HCT116 (cell line): Measurements from ENCODE around the gene HIP1. TPM values are rescaled to one million over a fixed set of nuclear protein-coding genes. Genes with fewer than 3 reads are reported as not detected.

Source experiments
- ATAC-seq: fragments of 200-7000 bp; cut with Tn5 transposase; 2 replicates; pipeline ENCODE4 v1.9.1; 2020; ENCODE audit warnings: mild to moderate bottlenecking, moderate library complexity
- BruUV-seq: library from RNA; stranded (reverse); fragments of 400-500 nt; replicated peaks from 2 replicates; lab custom pipeline; 2021; lab: Mats Ljungman, UMichigan
- CTCF ChIA-PET: fragments of 300-600 bp; sonication (Branson Sonifier 250); formaldehyde crosslinking; loops from one replicate; lab custom pipeline; 2021; ENCODE audit warnings: antibody characterized with exemption; lab: Charles Lee
- POLR2A ChIA-PET: fragments of 300-600, 350-600 bp; sonication (Branson Sonifier 250); formaldehyde crosslinking; loops from one replicate; lab custom pipeline; 2021; ENCODE audit warnings: antibody characterized with exemption; lab: Charles Lee
- RAD21 ChIA-PET, 2 experiments: fragments of 300-600 bp; sonication (Branson Sonifier 250); formaldehyde crosslinking; loops; one replicate each; lab custom pipeline; 2023; ENCODE audit warnings: low total read pairs in 2 of 2; ENCODE audit not compliant: uncharacterized antibody in 2 of 2, unreplicated experiment in 2 of 2, low non-redundant PET in 1 of 2; lab: Charles Lee
- DNase-seq: peaks from one replicate; pipeline ENCODE4 v3.0.0-alpha.2; 2010; ENCODE audit warnings: low read depth, low spot score
- H2AFZ ChIP-seq: fragments of 200-600 bp; shearing (Covaris generic), sonication (generic); 2 replicates; pipeline ENCODE4 v1.6.1; 2017; ENCODE audit warnings: low read depth, mixed run types, mixed read lengths, antibody characterized with exemption, low read length; ENCODE audit not compliant: poor library complexity, severe bottlenecking
- H3K27ac ChIP-seq: 2 replicates; pipeline ENCODE4 v1.5.1; 2012; ENCODE audit warnings: low read depth, low read length
- H3K27me3 ChIP-seq: fragments of 200-600 bp; sonication (generic); 2 replicates; pipeline ENCODE4 v1.6.1; 2016; ENCODE audit warnings: mixed run types, low read length, mixed read lengths; ENCODE audit not compliant: insufficient read depth
- H3K36me3 ChIP-seq, 2 experiments: fragments of 200-500 bp in 1 of 2; fragments of 200-600 bp in 1 of 2; sonication (Bioruptor generic) in 1 of 2; sonication (generic) in 1 of 2; 2 replicates each; pipeline versions ENCODE4 v1.5.1 to v1.6.1; 2014 to 2016; ENCODE audit warnings: low read length in 2 of 2, inconsistent platforms in 1 of 2, mixed read lengths in 1 of 2, mixed run types in 1 of 2; ENCODE audit not compliant: insufficient read depth in 2 of 2, control insufficient read depth in 1 of 2
- H3K4me1 ChIP-seq, 2 experiments: fragments of 200-600 bp in 1 of 2; sonication (generic) in 1 of 2; 2 replicates each; pipeline versions ENCODE4 v1.5.1 to v1.6.1; 2012 to 2017; ENCODE audit warnings: low read length in 2 of 2, inconsistent platforms in 1 of 2, mild to moderate bottlenecking in 1 of 2, mixed read lengths in 1 of 2, mixed run types in 1 of 2, moderate library complexity in 1 of 2; ENCODE audit not compliant: insufficient read depth in 2 of 2, control insufficient read depth in 1 of 2
- H3K4me2 ChIP-seq: fragments of 200-600 bp; sonication (generic); 2 replicates; pipeline ENCODE4 v1.6.1; 2017; ENCODE audit warnings: mixed run types, low read length, mixed read lengths
- H3K4me3 ChIP-seq, 2 experiments: fragments of 200-600 bp in 1 of 2; sonication (generic) in 1 of 2; replicated peaks in 1 of 2; 2 replicates each; pipeline ENCODE4 v1.5.1; 2011 to 2016; ENCODE audit warnings: low read length in 2 of 2, control low read depth in 1 of 2, low read depth in 1 of 2, mild to moderate bottlenecking in 1 of 2, mixed read lengths in 1 of 2, mixed run types in 1 of 2
- H3K79me2 ChIP-seq: fragments of 200-600 bp; sonication (generic); 2 replicates; pipeline ENCODE4 v1.6.1; 2017; ENCODE audit warnings: mild to moderate bottlenecking, mixed run types, low read length, moderate library complexity, mixed read lengths; ENCODE audit not compliant: insufficient read depth
- H3K9ac ChIP-seq: fragments of 200-600 bp; sonication (generic); 2 replicates; pipeline ENCODE4 v1.6.1; 2016; ENCODE audit warnings: low read length, mixed read lengths
- H3K9me2 ChIP-seq: fragments of 200-600 bp; sonication (generic), shearing (Covaris generic); 2 replicates; pipeline ENCODE4 v1.6.1; 2017; ENCODE audit warnings: mixed run types, mild to moderate bottlenecking, moderate library complexity; ENCODE audit not compliant: insufficient read depth
- H3K9me3 ChIP-seq, 2 experiments: fragments of 200-500 bp in 1 of 2; fragments of 200-600 bp in 1 of 2; sonication (Bioruptor generic) in 1 of 2; sonication (generic) in 1 of 2; 2 replicates each; pipeline ENCODE4 v1.6.1; 2014 to 2017; ENCODE audit warnings: low read length in 2 of 2, mixed read lengths in 2 of 2, inconsistent platforms in 1 of 2, low read depth in 1 of 2, mild to moderate bottlenecking in 1 of 2, mixed run types in 1 of 2, moderate library complexity in 1 of 2; ENCODE audit not compliant: control insufficient read depth in 1 of 2, insufficient read depth in 1 of 2
- H4K20me1 ChIP-seq: fragments of 200-600 bp; sonication (generic), shearing (Covaris generic); 2 replicates; pipeline ENCODE4 v1.6.1; 2017; ENCODE audit warnings: mixed run types, mild to moderate bottlenecking, moderate library complexity; ENCODE audit not compliant: insufficient read depth
- CBX3 ChIP-seq: IDR thresholded peaks from 2 replicates; pipeline ENCODE4 v1.6.1; 2012; ENCODE audit warnings: low read depth
- CEBPB ChIP-seq: IDR thresholded peaks from 2 replicates; pipeline ENCODE4 v1.6.1; 2012; ENCODE audit warnings: low read depth
- EGR1 ChIP-seq: IDR thresholded peaks from 2 replicates; pipeline ENCODE4 v1.6.1; 2012; ENCODE audit warnings: low read depth
- ELF1 ChIP-seq: IDR thresholded peaks from 2 replicates; pipeline ENCODE4 v1.6.1; 2012; ENCODE audit warnings: low read depth, borderline replicate concordance
- EZH2 ChIP-seq: fragments of 200-600 bp; sonication (generic); IDR thresholded peaks from 2 replicates; pipeline ENCODE4 v1.6.1; 2017; ENCODE audit warnings: antibody characterized with exemption, mixed run types
- FOSL1 ChIP-seq: IDR thresholded peaks from 2 replicates; pipeline ENCODE4 v1.6.1; 2012; ENCODE audit warnings: low read depth
- JUND ChIP-seq: IDR thresholded peaks from 2 replicates; pipeline ENCODE4 v1.6.1; 2012
- MAX ChIP-seq: IDR thresholded peaks from 2 replicates; pipeline ENCODE4 v1.6.1; 2012
- POLR2AphosphoS5 ChIP-seq: IDR thresholded peaks from 2 replicates; pipeline ENCODE4 v1.6.1; 2011; ENCODE audit warnings: mild to moderate bottlenecking, low read depth, low read length, moderate library complexity
- SIN3A ChIP-seq: IDR thresholded peaks from 2 replicates; pipeline ENCODE4 v1.6.1; 2012; ENCODE audit warnings: low read depth
- SP1 ChIP-seq: IDR thresholded peaks from 2 replicates; pipeline ENCODE4 v1.6.1; 2012; ENCODE audit warnings: low read depth
- SRF ChIP-seq: IDR thresholded peaks from 2 replicates; pipeline ENCODE4 v1.6.1; 2012; ENCODE audit warnings: low read depth
- YY1 ChIP-seq: IDR thresholded peaks from 2 replicates; pipeline ENCODE4 v1.6.1; 2011; ENCODE audit warnings: low read length, low read depth, moderate library complexity, mild to moderate bottlenecking; ENCODE audit not compliant: insufficient replicate concordance; ENCODE audit errors: extremely low read depth
- intact Hi-C: fragments of 100-400 bp; cut with micrococcal nuclease; formaldehyde crosslinking; loops from 2 replicates; pipeline ENCODE4 v1.10.0; 2022
- total RNA-seq: library from RNA; stranded (reverse); gene quantifications from one replicate; pipeline ENCODE4 v1.2.1, GENCODE V29; 2021; ENCODE audit not compliant: unreplicated experiment
- TF ChIP-seq, protein P1 (sequence below): IDR thresholded peaks from 2 replicates; pipeline ENCODE4 v1.6.1; 2011; ENCODE audit warnings: mild to moderate bottlenecking, low read length, moderate library complexity; ENCODE audit not compliant: insufficient replicate concordance; ENCODE audit errors: extremely low read depth
- TF ChIP-seq, protein P2 (sequence below), 3 experiments: fragments of 200-600 bp in 1 of 3; sonication (generic) in 1 of 3; IDR thresholded peaks in 2 of 3; conservative IDR thresholded peaks in 1 of 3; 2 replicates each; pipeline ENCODE4 v1.5.1; 2012 to 2017; ENCODE audit warnings: low read depth in 2 of 3, low read length in 2 of 3, antibody characterized with exemption in 1 of 3, borderline replicate concordance in 1 of 3, control low read depth in 1 of 3, mild to moderate bottlenecking in 1 of 3, mixed read lengths in 1 of 3, mixed run types in 1 of 3, moderate library complexity in 1 of 3; ENCODE audit not compliant: insufficient read depth in 1 of 3

HIP1 gene
- total RNA-seq, 1 experiment from 2014 or later: 22.1 TPM

DNA sequence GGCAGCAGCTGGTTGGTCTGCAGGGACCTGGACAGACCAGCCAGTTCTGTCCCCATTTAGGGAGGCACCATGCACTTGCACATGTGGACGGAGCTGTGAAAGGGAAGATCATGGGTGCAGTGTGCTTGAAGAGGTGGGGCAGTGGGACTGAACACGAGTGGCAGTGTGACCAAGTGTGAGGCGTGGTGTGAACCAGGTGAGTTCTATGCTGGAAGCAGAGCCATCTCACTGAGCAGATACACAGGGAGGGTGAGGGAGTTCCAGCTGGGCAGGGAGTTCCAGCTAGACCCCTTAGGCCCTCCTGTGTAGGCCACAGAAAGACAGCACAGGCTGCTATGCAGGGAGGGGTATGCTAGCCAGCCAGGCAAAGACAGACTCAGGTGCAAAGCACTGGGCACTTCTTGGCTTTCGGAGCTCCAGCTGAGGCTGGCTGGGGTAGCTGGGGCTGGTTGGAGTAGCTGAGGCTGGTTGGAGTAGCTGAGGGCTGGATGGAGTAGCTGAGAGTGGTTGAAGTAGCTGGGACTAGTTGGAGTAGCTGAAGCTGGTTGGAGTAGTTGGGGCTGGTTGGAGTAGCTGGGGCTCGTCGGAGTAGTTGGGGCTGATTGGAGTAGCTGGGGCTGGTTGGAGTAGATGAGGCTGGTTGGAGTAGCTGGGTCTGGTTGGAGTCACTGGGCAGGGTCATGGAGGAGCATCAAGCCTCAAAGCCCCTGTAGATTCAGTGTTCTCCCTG is 90.9 kb downstream of the HIP1 start (continued):
- TF ChIP-seq, protein P1, sequence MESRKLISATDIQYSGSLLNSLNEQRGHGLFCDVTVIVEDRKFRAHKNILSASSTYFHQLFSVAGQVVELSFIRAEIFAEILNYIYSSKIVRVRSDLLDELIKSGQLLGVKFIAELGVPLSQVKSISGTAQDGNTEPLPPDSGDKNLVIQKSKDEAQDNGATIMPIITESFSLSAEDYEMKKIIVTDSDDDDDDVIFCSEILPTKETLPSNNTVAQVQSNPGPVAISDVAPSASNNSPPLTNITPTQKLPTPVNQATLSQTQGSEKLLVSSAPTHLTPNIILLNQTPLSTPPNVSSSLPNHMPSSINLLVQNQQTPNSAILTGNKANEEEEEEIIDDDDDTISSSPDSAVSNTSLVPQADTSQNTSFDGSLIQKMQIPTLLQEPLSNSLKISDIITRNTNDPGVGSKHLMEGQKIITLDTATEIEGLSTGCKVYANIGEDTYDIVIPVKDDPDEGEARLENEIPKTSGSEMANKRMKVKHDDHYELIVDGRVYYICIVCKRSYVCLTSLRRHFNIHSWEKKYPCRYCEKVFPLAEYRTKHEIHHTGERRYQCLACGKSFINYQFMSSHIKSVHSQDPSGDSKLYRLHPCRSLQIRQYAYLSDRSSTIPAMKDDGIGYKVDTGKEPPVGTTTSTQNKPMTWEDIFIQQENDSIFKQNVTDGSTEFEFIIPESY: no peak
- TF ChIP-seq, protein P2, sequence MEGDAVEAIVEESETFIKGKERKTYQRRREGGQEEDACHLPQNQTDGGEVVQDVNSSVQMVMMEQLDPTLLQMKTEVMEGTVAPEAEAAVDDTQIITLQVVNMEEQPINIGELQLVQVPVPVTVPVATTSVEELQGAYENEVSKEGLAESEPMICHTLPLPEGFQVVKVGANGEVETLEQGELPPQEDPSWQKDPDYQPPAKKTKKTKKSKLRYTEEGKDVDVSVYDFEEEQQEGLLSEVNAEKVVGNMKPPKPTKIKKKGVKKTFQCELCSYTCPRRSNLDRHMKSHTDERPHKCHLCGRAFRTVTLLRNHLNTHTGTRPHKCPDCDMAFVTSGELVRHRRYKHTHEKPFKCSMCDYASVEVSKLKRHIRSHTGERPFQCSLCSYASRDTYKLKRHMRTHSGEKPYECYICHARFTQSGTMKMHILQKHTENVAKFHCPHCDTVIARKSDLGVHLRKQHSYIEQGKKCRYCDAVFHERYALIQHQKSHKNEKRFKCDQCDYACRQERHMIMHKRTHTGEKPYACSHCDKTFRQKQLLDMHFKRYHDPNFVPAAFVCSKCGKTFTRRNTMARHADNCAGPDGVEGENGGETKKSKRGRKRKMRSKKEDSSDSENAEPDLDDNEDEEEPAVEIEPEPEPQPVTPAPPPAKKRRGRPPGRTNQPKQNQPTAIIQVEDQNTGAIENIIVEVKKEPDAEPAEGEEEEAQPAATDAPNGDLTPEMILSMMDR (IDR thresholded peaks at IDR 0.05 in 2 of 3, conservative IDR thresholded peaks at IDR 0.05 in 1 of 3; ENCODE audit: borderline replicate concordance in 1 of 3, insufficient read depth in 1 of 3, low read depth in 2 of 3, low read length in 2 of 3): no peak
- TF ChIP-seq EZH2: no peak
- TF ChIP-seq FOSL1: no peak
- no peak for TF ChIP-seq SIN3A
- no peak for TF ChIP-seq EGR1
- TF ChIP-seq CEBPB: no peak
- no peak for TF ChIP-seq JUND
- no peak for TF ChIP-seq YY1

DNA sequence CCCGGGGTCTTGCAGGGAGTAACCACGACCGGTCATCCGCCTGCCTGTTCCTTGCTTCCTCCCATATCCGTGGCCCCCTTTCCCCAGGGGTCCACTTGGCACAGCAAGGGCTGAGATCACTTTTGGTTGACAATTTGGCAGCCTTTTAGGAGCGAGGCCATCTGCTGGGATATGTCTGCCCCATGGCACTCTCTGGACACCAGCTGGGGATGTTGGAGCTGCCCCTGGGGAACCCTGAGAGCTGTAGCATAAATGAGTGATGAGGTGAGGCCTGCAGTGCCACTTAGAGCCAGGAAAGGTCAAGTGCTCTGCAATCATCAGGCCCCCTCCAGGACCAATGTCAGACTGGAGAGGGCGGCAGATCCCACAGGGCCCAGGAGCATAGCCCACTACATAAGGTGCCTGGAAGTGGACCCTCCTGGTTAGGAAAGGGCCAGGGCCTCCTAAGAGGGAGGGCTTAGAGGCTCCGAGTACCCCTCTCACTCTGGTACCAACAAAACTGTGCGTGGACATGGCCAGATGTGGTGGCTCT is 92.1 kb downstream of the HIP1 start:
- no TSS peak for BruUV-seq
- no peaks in the 10 kb centered on the region for H3K36me3 ChIP-seq
- no peaks in the 10 kb centered on the region for H3K9me2 ChIP-seq
- H3K4me3 ChIP-seq: no peak overlapping the region
- ChIA-PET CTCF (no interaction called here), RAD21 (no interaction called here), POLR2A (interaction anchor here (0.6 kb wide), 1 partner anchor 84 kb away, joined by 4 read pairs; no protein-coding TSS in a partner anchor)
- H3K4me2 ChIP-seq: no peak overlapping the region
- H3K9ac ChIP-seq: no peak overlapping the region
- DNase-seq (no peak), ATAC-seq (no peak)
- peaks cover 20 to 27% of the 10 kb centered on the region in 2 experiments for H3K4me1 ChIP-seq
- no peaks in the 10 kb centered on the region for H3K79me2 ChIP-seq
- H4K20me1 ChIP-seq: no peaks in the 10 kb centered on the region
- no peak overlapping the region for H2AFZ ChIP-seq
- H3K27ac ChIP-seq: no peak overlapping the region
- H3K9me3 ChIP-seq: peaks cover 4 to 10% of the 10 kb centered on the region in 2 experiments; a peak in 3 of 4 replicates
- intact Hi-C loops: no loop called here
- no peaks in the 10 kb centered on the region for H3K27me3 ChIP-seq
- TF ChIP-seq CBX3: no peak
- TF ChIP-seq, protein P2 (IDR thresholded peaks at IDR 0.05 in 2 of 3, conservative IDR thresholded peaks at IDR 0.05 in 1 of 3; ENCODE audit: borderline replicate concordance in 1 of 3, insufficient read depth in 1 of 3, low read depth in 2 of 3, low read length in 2 of 3): no peak
- TF ChIP-seq SP1: no peak
- no peak for TF ChIP-seq MAX
- no peak for TF ChIP-seq EGR1
- TF ChIP-seq ELF1: no peak
- TF ChIP-seq SRF: no peak
- TF ChIP-seq, protein P1: no peak
- no peak for TF ChIP-seq POLR2AphosphoS5
- TF ChIP-seq JUND: no peak
